Measurements from ENCODE around the gene TOR1B.

- TF ChIP-seq CTCF (IDR thresholded peaks at IDR 0.05) (no peak), POLR2A (IDR thresholded peaks at IDR 0.05) (no peak), POLR2AphosphoS5 (IDR thresholded peaks at IDR 0.05; ENCODE audit: insufficient read depth in 1 of 2, low read depth in 1 of 2) (no peak)
Measured at GRCh38 chr9:129761901-129762369, 41.0 kb upstream of the TOR1B start.

Measured in vagina (tissue), 2 donors.